ENCODE results near the gene FREY1. TPM values are rescaled to one million over a fixed set of nuclear protein-coding genes. Genes with fewer than 3 reads are reported as not detected.
A peak's percentile ranks its signal among the peaks of the same experiment; 100 is the strongest.
"Not testable (repeated sequence)": the region's sequence is repeated elsewhere in the genome, so short reads cannot be mapped to it uniquely, and the experiment has no call there.

Gene FREY1
- total RNA-seq, 8 experiments from 2014 or later, result 0.60 to 5.1 (median 1.7) TPM; not detected in 1

- Histone ChIP-seq H3K4me3 (peak within 1 kb of the TSS; percentile 41 to 83 (median 63)), H3K4me1 (replicated peaks in 1 of 2) (peaks cover 5 to 22% of the 10 kb centered on the region in 2 donors), H3K27ac (peak within 1 kb of the TSS; percentile 90 to 92)
- in situ Hi-C loops (cut with MboI; ENCODE audit: low pct_unique_long_range_greater_than_20kb in 2 of 9, low sequenced_read_pairs in 9 of 9, unreplicated experiment in 9 of 9), result no loop called here
- WGBS, 10 experiments, result 0 to 2% (median 0%) methylated on average over 5 to 20 of the region's 45 CpGs; no CpG with 5 or more reads in 5 of the 10 experiments
- peak; percentile 80 to 91 (median 88) for ATAC-seq (replicated peaks in 6 of 8)
Observed at GRCh38 chr11:45917623-45918330, 10.7 kb upstream of the FREY1 start, which contains the start of gene PEX16. TSS of gene PEX16 (minus strand) at chr11:45917877. CDS start at chr11:45917811, 66 bp downstream.

DNA sequence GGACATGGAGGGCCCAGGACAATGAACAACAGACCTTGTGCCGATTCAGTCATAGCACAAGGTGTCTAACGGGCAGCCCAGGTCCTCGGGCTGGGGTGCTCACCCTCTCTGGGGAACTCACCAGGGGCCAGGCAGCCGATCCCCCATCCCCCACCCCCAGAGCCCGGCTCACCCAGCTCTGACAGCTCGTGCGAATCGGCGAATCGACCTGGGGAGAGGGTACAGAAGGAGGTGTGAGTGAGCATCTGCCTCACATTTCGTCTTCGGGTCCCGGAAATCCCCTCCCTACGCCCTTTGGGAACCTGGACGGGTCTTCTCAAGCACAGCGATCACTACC, 10.2 kb upstream of the FREY1 start:
- peaks cover 5 to 19% of the 10 kb centered on the region in 2 donors for H3K4me1 ChIP-seq (replicated peaks in 1 of 2)
- peak in 2 of 8 experiments; percentile 2 to 5 for ATAC-seq (replicated peaks in 6 of 8)
- in situ Hi-C loops (cut with MboI; ENCODE audit: low pct_unique_long_range_greater_than_20kb in 2 of 9, low sequenced_read_pairs in 9 of 9, unreplicated experiment in 9 of 9), result no loop called here
- WGBS, 10 experiments, result 0 to 7% (median 0%) methylated on average over 1 to 3 of the region's 16 CpGs; no CpG with 5 or more reads in 7 of the 10 experiments
- H3K4me3 ChIP-seq, result peak overlapping the region; percentile 41 to 83 (median 63)
- peak overlapping the region; percentile 90 to 92 for H3K27ac ChIP-seq

DNA sequence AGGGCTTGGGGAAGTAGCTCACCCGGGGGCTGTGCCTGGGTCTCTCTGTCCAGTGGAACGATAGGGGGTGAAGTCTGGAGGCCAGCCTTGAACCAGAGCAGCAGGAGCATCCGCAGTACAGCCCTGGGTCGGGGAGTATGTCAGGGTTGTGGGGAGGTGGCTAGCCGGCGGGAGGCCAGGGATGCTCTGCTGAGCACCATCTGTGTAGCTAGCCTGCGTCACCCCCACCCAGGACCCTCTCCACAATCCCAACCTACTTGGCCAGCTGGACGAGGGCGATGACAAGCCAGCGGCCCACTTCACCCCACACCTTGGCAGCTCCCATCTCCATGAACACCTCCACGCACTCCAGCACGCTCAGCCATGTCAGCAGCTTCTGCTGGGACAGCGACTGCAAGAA, 8.4 kb upstream of the FREY1 start:
- H3K4me1 ChIP-seq (replicated peaks in 1 of 2), result peaks cover 5 to 8% of the 10 kb centered on the region in 2 donors
- no peak overlapping the region for H3K4me3 ChIP-seq
- no peak for ATAC-seq (replicated peaks in 6 of 8)
- H3K27ac ChIP-seq, result no peak overlapping the region
- 60 to 100% (median 93%) methylated on average over 2 to 8 of the region's 13 CpGs; no CpG with 5 or more reads in 5 of the 10 experiments for WGBS, 10 experiments
- in situ Hi-C loops (cut with MboI; ENCODE audit: low pct_unique_long_range_greater_than_20kb in 2 of 9, low sequenced_read_pairs in 9 of 9, unreplicated experiment in 9 of 9), result no loop called here

DNA sequence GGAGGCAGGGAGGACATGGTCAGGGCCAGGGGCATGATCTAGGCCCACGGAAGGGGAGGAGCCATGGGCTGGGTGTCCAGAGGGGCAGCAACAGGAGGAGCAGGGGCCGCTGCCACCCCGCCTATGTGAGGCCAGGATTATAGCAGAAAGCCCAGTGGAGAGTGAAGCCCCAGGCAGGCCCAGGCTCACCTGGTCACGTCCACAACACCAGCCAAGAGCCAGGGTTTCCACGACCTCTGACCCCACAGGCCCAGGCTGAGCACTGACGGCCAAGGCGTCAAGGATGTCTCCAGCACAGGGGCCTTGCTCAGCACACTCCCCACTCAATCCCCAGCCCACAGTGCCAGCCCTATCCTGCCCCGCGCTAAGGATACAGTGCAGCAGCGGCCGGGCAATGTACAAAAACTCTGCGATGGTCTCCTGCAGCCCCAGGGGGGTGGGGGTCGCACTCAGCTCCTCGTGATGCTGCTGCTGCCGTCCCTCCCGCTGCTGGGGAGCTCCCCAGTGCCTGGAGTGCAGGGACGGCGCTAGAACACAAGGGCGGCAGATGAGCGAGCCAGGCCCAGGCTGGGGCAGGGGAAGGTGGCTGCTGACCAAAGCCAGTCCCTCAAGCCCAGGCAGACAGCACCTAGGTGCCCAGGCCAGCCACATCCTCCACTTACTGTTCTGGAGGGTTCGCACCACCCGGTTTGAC, 7.0 kb upstream of the FREY1 start:
- WGBS, 10 experiments, result 91 to 100% (median 100%) methylated on average over 1 to 4 of the region's 22 CpGs; no CpG with 5 or more reads in 7 of the 10 experiments
- no peak overlapping the region for H3K4me3 ChIP-seq
- in situ Hi-C loops (cut with MboI; ENCODE audit: low pct_unique_long_range_greater_than_20kb in 2 of 9, low sequenced_read_pairs in 9 of 9, unreplicated experiment in 9 of 9), result no loop called here
- no peak overlapping the region for H3K27ac ChIP-seq
- peaks cover 5 to 8% of the 10 kb centered on the region in 2 donors for H3K4me1 ChIP-seq (replicated peaks in 1 of 2)
- no peak for ATAC-seq (replicated peaks in 6 of 8)

DNA sequence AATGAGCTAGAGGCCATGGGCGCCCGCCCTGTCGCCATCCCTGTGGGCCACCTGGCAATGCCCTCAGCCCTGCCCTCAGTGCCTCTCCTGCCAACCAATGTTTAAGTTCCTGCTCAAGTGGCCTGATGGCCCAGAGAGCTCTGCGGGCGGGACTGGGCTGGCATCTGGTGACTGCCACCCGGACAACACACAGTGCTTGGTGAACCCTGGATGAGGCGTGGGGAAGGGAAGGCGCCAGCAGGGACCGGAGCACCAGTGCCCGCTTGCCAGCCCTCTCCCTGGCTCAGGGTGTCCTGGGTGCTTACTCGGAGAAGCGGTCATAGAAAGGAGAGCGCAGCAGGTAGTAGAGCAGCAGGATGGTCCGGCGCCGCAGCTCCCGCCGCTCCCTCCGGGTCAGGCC, 6.4 kb upstream of the FREY1 start:
- WGBS, 10 experiments, result 80 to 100% (median 100%) methylated on average over 1 to 11 of the region's 19 CpGs; no CpG with 5 or more reads in 5 of the 10 experiments
- in situ Hi-C loops (cut with MboI; ENCODE audit: low pct_unique_long_range_greater_than_20kb in 2 of 9, low sequenced_read_pairs in 9 of 9, unreplicated experiment in 9 of 9), result no loop called here
- Histone ChIP-seq H3K4me1 (replicated peaks in 1 of 2) (peaks cover 5% of the 10 kb centered on the region in 2 donors), H3K4me3 (no peak overlapping the region), H3K27ac (no peak overlapping the region)
- no peak for ATAC-seq (replicated peaks in 6 of 8)

DNA sequence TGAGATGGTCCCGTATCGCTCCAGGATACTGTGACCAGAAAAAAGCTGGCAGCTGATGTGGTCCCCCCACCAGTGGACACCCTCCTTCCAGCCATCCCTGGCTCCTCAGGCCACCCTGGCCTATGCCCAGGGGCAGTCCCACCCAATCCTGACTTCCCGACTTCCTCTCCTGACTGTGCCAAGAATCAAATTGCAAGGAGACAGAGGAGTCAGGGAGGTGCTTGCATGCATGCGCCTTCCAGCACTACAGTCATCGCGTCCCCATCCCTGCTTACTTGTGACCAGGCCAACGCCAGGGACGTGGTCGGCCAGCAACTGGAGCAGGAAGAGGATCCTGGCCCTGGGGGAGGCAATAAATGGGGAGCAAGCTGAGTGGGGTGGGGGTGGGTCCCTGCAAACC, 3.6 kb upstream of the FREY1 start:
- no peak overlapping the region for H3K4me3 ChIP-seq
- in situ Hi-C loops (cut with MboI; ENCODE audit: low pct_unique_long_range_greater_than_20kb in 2 of 9, low sequenced_read_pairs in 9 of 9, unreplicated experiment in 9 of 9), result no loop called here
- no peaks in the 10 kb centered on the region for H3K4me1 ChIP-seq (replicated peaks in 1 of 2)
- ATAC-seq (replicated peaks in 6 of 8), result peak in 3 of 8 experiments; percentile 29 to 69 (median 52)
- WGBS, 10 experiments, result 94 to 100% (median 100%) methylated on average over 1 to 3 of the region's 9 CpGs; no CpG with 5 or more reads in 7 of the 10 experiments
- H3K27ac ChIP-seq, result no peak overlapping the region

- H3K4me3 ChIP-seq, result no peak overlapping the region
- H3K27ac ChIP-seq, result no peak overlapping the region
- in situ Hi-C loops (cut with MboI; ENCODE audit: low pct_unique_long_range_greater_than_20kb in 2 of 9, low sequenced_read_pairs in 9 of 9, unreplicated experiment in 9 of 9), result no loop called here
- no peaks in the 10 kb centered on the region for H3K4me1 ChIP-seq (replicated peaks in 1 of 2)
- ATAC-seq (replicated peaks in 6 of 8), result peak in 1 of 8 experiments; percentile 1
- 70 to 100% (median 78%) methylated on average over 1 to 10 of the region's 32 CpGs; no CpG with 5 or more reads in 5 of the 10 experiments for WGBS, 10 experiments
Observed at GRCh38 chr11:45909594-45910475, 2.8 kb upstream of the FREY1 start.

DNA sequence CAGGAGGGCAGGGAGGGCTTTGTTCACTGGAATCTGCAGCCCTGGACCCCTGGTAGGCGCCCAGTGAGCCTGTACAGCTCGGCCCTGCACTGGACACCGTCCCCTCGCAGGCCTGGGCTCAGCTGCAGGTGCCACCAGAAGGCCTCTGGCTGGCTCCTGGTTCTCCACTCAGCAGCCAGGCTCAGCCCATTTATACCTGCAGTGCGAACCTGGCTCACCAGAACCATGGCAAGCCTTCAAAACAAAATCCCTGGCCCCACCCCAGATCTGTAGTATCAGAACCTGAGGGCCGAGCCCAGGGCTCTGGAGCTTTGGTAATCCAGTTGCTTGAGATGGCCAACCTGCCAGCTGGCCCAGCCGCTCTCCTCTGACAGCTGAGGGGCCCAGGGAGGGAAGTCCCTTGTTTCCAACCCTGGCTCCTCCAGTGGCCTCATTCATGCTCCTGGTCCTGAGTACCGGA, 870 bp upstream of the FREY1 start:
- 60 to 90% methylated on average over 1 to 2 of the region's 8 CpGs; no CpG with 5 or more reads in 8 of the 10 experiments for WGBS, 10 experiments

DNA sequence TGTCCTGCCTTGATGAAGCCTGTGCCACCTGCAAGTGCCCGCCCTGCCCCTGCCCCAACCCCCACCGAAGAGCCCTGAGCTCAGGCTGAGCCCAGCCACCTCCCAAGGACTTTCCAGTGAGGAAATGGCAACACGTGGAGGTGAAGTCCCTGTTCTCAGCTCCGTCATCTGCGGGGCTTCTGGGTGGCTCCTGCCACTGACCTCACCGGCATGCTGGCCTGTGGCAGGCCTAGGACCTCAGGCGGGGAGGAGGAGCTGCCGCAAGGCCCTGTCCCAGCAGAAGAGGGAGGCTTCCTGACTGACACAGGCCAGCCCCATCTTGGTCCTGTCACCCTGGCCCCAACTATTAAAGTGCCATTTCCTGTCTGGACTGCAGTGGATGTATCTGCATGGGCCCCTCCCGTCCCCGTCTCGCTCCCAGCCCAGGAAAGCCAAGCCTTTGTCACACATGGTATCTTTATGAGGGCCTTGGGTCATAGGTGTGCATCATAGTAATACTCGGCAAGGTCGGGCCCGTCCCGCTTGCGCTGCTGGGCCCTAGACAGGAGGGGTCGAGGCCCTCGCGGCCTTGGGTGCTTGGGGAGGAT, 882 bp downstream of the FREY1 start:
- Histone ChIP-seq H3K4me1 (replicated peaks in 1 of 2) (peaks cover 5 to 6% of the 10 kb centered on the region in 2 donors), H3K27ac (no peak overlapping the region), H3K4me3 (no peak overlapping the region)
- ATAC-seq (replicated peaks in 6 of 8), result peak in 3 of 8 experiments; percentile 12 to 29 (median 17)
- in situ Hi-C loops (cut with MboI; ENCODE audit: low pct_unique_long_range_greater_than_20kb in 2 of 9, low sequenced_read_pairs in 9 of 9, unreplicated experiment in 9 of 9), result no loop called here
- 0 to 100% (median 87%) methylated on average over 1 to 11 of the region's 19 CpGs; no CpG with 5 or more reads in 5 of the 10 experiments for WGBS, 10 experiments

More for the DNA sequence above, 870 bp upstream of the FREY1 start:
- peak in 2 of 8 experiments; percentile 15 to 28 for ATAC-seq (replicated peaks in 6 of 8)
- in situ Hi-C loops (cut with MboI; ENCODE audit: low pct_unique_long_range_greater_than_20kb in 2 of 9, low sequenced_read_pairs in 9 of 9, unreplicated experiment in 9 of 9), result no loop called here
- H3K27ac ChIP-seq, result no peak overlapping the region
- no peak overlapping the region for H3K4me3 ChIP-seq
- H3K4me1 ChIP-seq (replicated peaks in 1 of 2), result no peaks in the 10 kb centered on the region

DNA sequence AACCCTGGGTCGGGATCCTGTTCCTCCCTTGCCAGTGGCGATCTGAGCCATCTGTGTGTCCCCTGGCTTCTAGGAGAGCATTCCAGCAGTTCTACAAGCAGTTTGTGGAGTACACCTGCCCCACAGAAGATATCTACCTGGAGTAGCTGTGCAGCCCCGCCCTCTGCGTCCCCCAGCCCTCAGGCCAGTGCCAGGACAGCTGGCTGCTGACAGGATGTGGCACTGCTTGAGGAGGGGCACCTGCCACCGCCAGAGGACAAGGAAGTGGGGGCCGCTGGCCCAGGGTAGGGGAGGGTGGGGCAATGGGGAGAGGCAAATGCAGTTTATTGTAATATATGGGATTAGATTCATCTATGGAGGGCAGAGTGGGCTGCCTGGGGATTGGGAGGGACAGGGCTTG, 1.5 kb downstream of the FREY1 start:
- H3K4me1 ChIP-seq (replicated peaks in 1 of 2), result peaks cover 7 to 10% of the 10 kb centered on the region in 2 donors
- 100% methylated on average over 1 of the region's 6 CpGs; no CpG with 5 or more reads in 8 of the 10 experiments for WGBS, 10 experiments
- ATAC-seq (replicated peaks in 6 of 8), result peak in 1 of 8 experiments; percentile 8
- H3K4me3 ChIP-seq; in situ Hi-C loops (cut with MboI; ENCODE audit: low pct_unique_long_range_greater_than_20kb in 2 of 9, low sequenced_read_pairs in 9 of 9, unreplicated experiment in 9 of 9); H3K27ac ChIP-seq: not testable (repeated sequence)

- Histone ChIP-seq H3K27ac (no peak overlapping the region), H3K4me1 (replicated peaks in 1 of 2) (peaks cover 7 to 10% of the 10 kb centered on the region in 2 donors), H3K4me3 (no peak overlapping the region)
- no peak for ATAC-seq (replicated peaks in 6 of 8)
- 58 to 90% (median 80%) methylated on average over 1 to 4 of the region's 19 CpGs; no CpG with 5 or more reads in 7 of the 10 experiments for WGBS, 10 experiments
- in situ Hi-C loops (cut with MboI; ENCODE audit: low pct_unique_long_range_greater_than_20kb in 2 of 9, low sequenced_read_pairs in 9 of 9, unreplicated experiment in 9 of 9), result no loop called here
Observed at GRCh38 chr11:45905095-45905494, 2.0 kb downstream of the FREY1 start.

DNA sequence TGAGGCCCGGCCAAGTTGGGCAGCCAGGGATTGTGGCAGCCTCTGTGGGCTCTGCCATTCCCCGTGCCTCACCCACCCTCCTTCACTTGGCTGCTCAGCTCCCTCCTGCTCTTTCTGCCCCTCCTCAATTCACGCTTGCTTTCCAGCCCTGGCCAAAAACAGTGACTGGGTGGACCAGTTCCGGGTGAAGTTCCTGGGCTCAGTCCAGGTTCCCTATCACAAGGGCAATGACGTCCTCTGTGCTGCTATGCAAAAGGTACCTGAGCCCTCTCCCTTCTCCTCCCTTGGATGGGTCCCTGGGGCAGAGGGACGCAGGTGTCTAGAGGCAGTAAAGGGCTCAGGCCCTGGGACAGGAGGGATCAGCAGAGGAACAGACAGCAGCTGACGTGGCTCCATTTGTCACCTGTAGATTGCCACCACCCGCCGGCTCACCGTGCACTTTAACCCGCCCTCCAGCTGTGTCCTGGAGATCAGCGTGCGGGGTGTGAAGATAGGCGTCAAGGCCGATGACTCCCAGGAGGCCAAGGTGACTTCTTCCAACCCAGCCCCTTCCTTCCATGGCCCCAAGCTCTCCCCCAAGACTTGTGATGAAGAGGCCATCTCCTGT, 2.7 kb downstream of the FREY1 start:
- no peak overlapping the region for H3K4me3 ChIP-seq
- WGBS, 10 experiments, result 33 to 93% (median 83%) methylated on average over 1 to 6 of the region's 15 CpGs; no CpG with 5 or more reads in 3 of the 10 experiments
- in situ Hi-C loops (cut with MboI; ENCODE audit: low pct_unique_long_range_greater_than_20kb in 2 of 9, low sequenced_read_pairs in 9 of 9, unreplicated experiment in 9 of 9), result no loop called here
- ATAC-seq (replicated peaks in 6 of 8), result no peak
- no peak overlapping the region for H3K27ac ChIP-seq
- peaks cover 7 to 10% of the 10 kb centered on the region in 2 donors for H3K4me1 ChIP-seq (replicated peaks in 1 of 2)
